ENCODE data around the gene MAP1LC3B2.

- no peak for TF ChIP-seq EZH2 (IDR thresholded peaks at IDR 0.05)
- TF ChIP-seq POLR2AphosphoS5 (IDR thresholded peaks at IDR 0.05; ENCODE audit: borderline replicate concordance, low read depth, low read length), result no peak
- TF ChIP-seq FOXP2 (optimal IDR thresholded peaks at IDR 0.05; ENCODE audit: control extremely low read depth, extremely low read length, insufficient read depth), result no peak
Observed at GRCh38 chr12:116564080-116564479, 4.9 kb downstream of the MAP1LC3B2 start.
